IMR-90 (cell line): ENCODE data around the gene TRIM73. TPM values are rescaled to one million over a fixed set of nuclear protein-coding genes. Genes with fewer than 3 reads are reported as not detected.
"Not testable (repeated sequence)": the region's sequence is repeated elsewhere in the genome, so short reads cannot be mapped to it uniquely, and the experiment has no call there.

Experiments
- ATAC-seq: fragments of 200-7000 bp; cut with Tn5 transposase; 2 replicates; pipeline ENCODE4 v1.9.1; 2020; ENCODE audit warnings: low read depth, mild to moderate bottlenecking, moderate library complexity
- Bru-seq: library from RNA; stranded (reverse); fragments of 400-500 nt; gene quantifications from one replicate; lab custom pipeline; 2021; lab: Mats Ljungman, UMichigan
- BruChase-seq, 2 experiments: library from RNA; stranded (reverse); fragments of 400-500 nt; gene quantifications; one replicate each; lab custom pipeline; 2021; lab: Mats Ljungman, UMichigan
- BruUV-seq: library from RNA; stranded (reverse); fragments of 400-500 nt; replicated peaks from 2 replicates; lab custom pipeline; 2021; lab: Mats Ljungman, UMichigan
- CTCF ChIA-PET: fragments of 300-600 bp; formaldehyde crosslinking; extraction: SDS; loops from one replicate; lab custom pipeline; 2021; ENCODE audit warnings: antibody characterized with exemption; lab: Yijun Ruan, JAX
- POLR2A ChIA-PET: fragments of 300-600 bp; sonication (Branson Sonifier 250); formaldehyde crosslinking; loops from one replicate; lab custom pipeline; 2022; ENCODE audit warnings: antibody characterized with exemption; ENCODE audit not compliant: unreplicated experiment; lab: Charles Lee
- DNase-seq: peaks from one replicate; pipeline ENCODE4 v3.0.0; 2013
- H2AFZ ChIP-seq: replicated peaks from 2 replicates; pipeline ENCODE3; 2013; ENCODE audit warnings: low read length, mild to moderate bottlenecking; ENCODE audit not compliant: poor library complexity
- H2AK5ac ChIP-seq: 2 replicates; pipeline ENCODE4 v1.6.1; 2013; ENCODE audit warnings: low read depth, low read length, inconsistent platforms
- H2AK9ac ChIP-seq: replicated peaks from 2 replicates; pipeline ENCODE3; 2013; ENCODE audit warnings: mild to moderate bottlenecking, low read depth, low read length, moderate library complexity; ENCODE audit not compliant: poor library complexity
- H2BK120ac ChIP-seq: 2 replicates; pipeline ENCODE4 v1.6.1; 2013; ENCODE audit warnings: low read depth, low read length, inconsistent platforms
- H2BK15ac ChIP-seq: 3 replicates; pipeline ENCODE4 v1.6.1; 2013; ENCODE audit warnings: low read depth, low read length, inconsistent platforms
- H2BK20ac ChIP-seq: 2 replicates; pipeline ENCODE4 v1.6.1; 2013; ENCODE audit warnings: low read depth, mild to moderate bottlenecking, inconsistent platforms, low read length, moderate library complexity
- H2BK5ac ChIP-seq: 2 replicates; pipeline ENCODE4 v1.6.1; 2013; ENCODE audit warnings: mild to moderate bottlenecking, low read depth, low read length, inconsistent platforms; ENCODE audit not compliant: poor library complexity, severe bottlenecking
- H3K14ac ChIP-seq: replicated peaks from 2 replicates; pipeline ENCODE4 v1.6.1; 2013; ENCODE audit warnings: low read depth, low read length, inconsistent platforms
- H3K18ac ChIP-seq: 2 replicates; pipeline ENCODE4 v1.6.1; 2013; ENCODE audit warnings: low read depth, low read length, control low read depth
- H3K23ac ChIP-seq: 2 replicates; pipeline ENCODE4 v1.6.1; 2013; ENCODE audit warnings: low read depth, low read length, inconsistent platforms
- H3K27ac ChIP-seq: 2 replicates; pipeline ENCODE4 v1.5.1; 2013; ENCODE audit warnings: mild to moderate bottlenecking, control low read depth, low read length; ENCODE audit not compliant: insufficient read depth
- H3K27me3 ChIP-seq: 2 replicates; pipeline ENCODE4 v1.6.1; 2013; ENCODE audit warnings: low read length; ENCODE audit not compliant: control insufficient read depth, insufficient read depth
- H3K36me3 ChIP-seq: 2 replicates; pipeline ENCODE4 v1.6.1; 2013; ENCODE audit warnings: low read length, mixed read lengths; ENCODE audit not compliant: control insufficient read depth, insufficient read depth
- H3K4ac ChIP-seq: 2 replicates; pipeline ENCODE4 v1.6.1; 2013; ENCODE audit warnings: low read depth, low read length, inconsistent platforms
- H3K4me1 ChIP-seq: 2 replicates; pipeline ENCODE4 v1.6.1; 2013; ENCODE audit warnings: low read length, mixed read lengths; ENCODE audit not compliant: control insufficient read depth, insufficient read depth
- H3K4me2 ChIP-seq: 2 replicates; pipeline ENCODE4 v1.6.1; 2013; ENCODE audit warnings: low read depth, mild to moderate bottlenecking, control low read depth, low read length, moderate library complexity
- H3K4me3 ChIP-seq: 2 replicates; pipeline ENCODE4 v1.5.1; 2013; ENCODE audit warnings: low read depth, mild to moderate bottlenecking, control low read depth, low read length, moderate library complexity; ENCODE audit not compliant: insufficient read depth
- H3K56ac ChIP-seq: 2 replicates; pipeline ENCODE4 v1.6.1; 2013; ENCODE audit warnings: low read length, inconsistent platforms; ENCODE audit not compliant: insufficient read depth; ENCODE audit errors: extremely low read depth
- H3K79me1 ChIP-seq, 2 experiments: 2 replicates each; pipeline ENCODE4 v1.6.1; 2013; ENCODE audit warnings: low read length in 2 of 2, inconsistent platforms in 1 of 2, low read depth in 1 of 2
- H3K9ac ChIP-seq: 2 replicates; pipeline ENCODE4 v1.6.1; 2013; ENCODE audit warnings: low read depth, low read length, control low read depth
- H3K9me1 ChIP-seq: 2 replicates; pipeline ENCODE4 v1.6.1; 2013; ENCODE audit warnings: low read length, inconsistent platforms; ENCODE audit not compliant: insufficient read depth
- H3K9me3 ChIP-seq: 2 replicates; pipeline ENCODE4 v1.6.1; 2013; ENCODE audit warnings: low read length; ENCODE audit not compliant: control insufficient read depth, insufficient read depth
- H4K20me1 ChIP-seq: 2 replicates; pipeline ENCODE4 v1.6.1; 2013; ENCODE audit warnings: low read length, inconsistent platforms; ENCODE audit not compliant: insufficient read depth
- H4K5ac ChIP-seq: 2 replicates; pipeline ENCODE4 v1.6.1; 2013; ENCODE audit warnings: mild to moderate bottlenecking, low read depth, low read length, control low read depth
- H4K8ac ChIP-seq, 2 experiments: 2 replicates each; pipeline ENCODE4 v1.6.1; 2013; ENCODE audit warnings: low read depth in 2 of 2, low read length in 2 of 2, control low read depth in 1 of 2, inconsistent platforms in 1 of 2
- H4K91ac ChIP-seq: 2 replicates; pipeline ENCODE4 v1.6.1; 2013; ENCODE audit warnings: low read depth, low read length, inconsistent platforms; ENCODE audit not compliant: insufficient read depth
- WGBS, 2 experiments: methylation state at CpG; one replicate each; pipeline versions ENCODE4 v1.1.5 to v1.1.7; 2013; ENCODE audit warnings: missing lambda C conversion rate in 2 of 2; ENCODE audit not compliant: insufficient read length in 1 of 2; ENCODE audit errors: extremely low coverage in 2 of 2; 5-methylcytosine and 5-hydroxymethylcytosine counted together
- dilution Hi-C: fragments of 300-500 bp; cut with HindIII; formaldehyde crosslinking; loops from one replicate; pipeline ENCODE4 v1.14.3; 2018; ENCODE audit warnings: low sequenced_read_pairs; ENCODE audit not compliant: unreplicated experiment
- in situ Hi-C: fragments of 300-500 bp; cut with MboI; formaldehyde crosslinking; loops from 3 replicates; pipeline ENCODE4 v1.14.3; 2019; ENCODE audit warnings: low sequenced_read_pairs, inconsistent platforms, mixed read lengths
- intact Hi-C: fragments of 100-400 bp; cut with micrococcal nuclease; formaldehyde crosslinking; loops from 2 replicates; pipeline ENCODE4 v1.10.0; 2022
- long read RNA-seq: library from polyadenylated mRNA; unstranded; transcript quantifications from one replicate; pipeline ENCODE4 v2.0.0, GENCODE V29; 2021; ENCODE audit not compliant: unreplicated experiment
- polyA plus RNA-seq, 3 experiments: library from polyadenylated mRNA; depleted of rRNA; stranded (reverse); fragments of >200 nt; gene quantifications; 2 replicates each; pipeline ENCODE4 v1.2.3, GENCODE V29; 2012; ENCODE audit warnings: low replicate concordance in 1 of 3
- total RNA-seq: library from RNA; depleted of rRNA; stranded (reverse); fragments of >200 nt; gene quantifications from 2 replicates; pipeline ENCODE4 v1.2.3, GENCODE V29; 2012; rRNA removed

TRIM73 gene
- 0.18 and 0.28 TPM in 2 replicates for total RNA-seq
- 0.72 and 0.84 TPM in 2 replicates for polyA plus RNA-seq (2012; rRNA removed)
- polyA plus RNA-seq (2012; cell fraction: cytosol; rRNA removed) = 0.03 and 0.15 TPM in 2 replicates
- 8.0 and 10.1 TPM in 2 replicates for polyA plus RNA-seq (2012; cell fraction: nucleus; rRNA removed; ENCODE audit: low replicate concordance)
- percentile 40 among the genes with signal in this experiment for Bru-seq, nascent RNA
- percentile 62 among the genes with signal in this experiment for BruChase-seq, experiment 1, labeled RNA remaining after a 6-hour chase
- percentile 52 among the genes with signal in this experiment for BruChase-seq, experiment 2, labeled RNA remaining after a 2-hour chase
- long read RNA-seq, partial matches to known transcripts = 1 of 6 reads
- long read RNA-seq, other reads (novel, unspliced or antisense) = 4 of 6 reads

GRCh38 chr7:75395329-75395728, at the start of gene TRIM73:
Gene TRIM73 (plus strand): TSS chr7:75395629. CDS start chr7:75398934, 3,305 bp downstream.
- H4K8ac ChIP-seq, BruUV-seq, H3K27ac ChIP-seq, H3K56ac ChIP-seq, H3K4me3 ChIP-seq, H3K9me1 ChIP-seq, H2AK5ac ChIP-seq, intact Hi-C loops, H2BK20ac ChIP-seq, H4K5ac ChIP-seq, POLR2A ChIA-PET, in situ Hi-C loops, H3K14ac ChIP-seq, H2BK15ac ChIP-seq, H3K4ac ChIP-seq, H3K27me3 ChIP-seq, H2AFZ ChIP-seq, H3K36me3 ChIP-seq, CTCF ChIA-PET, H4K91ac ChIP-seq, dilution Hi-C loops, H4K20me1 ChIP-seq, H2BK5ac ChIP-seq, H3K18ac ChIP-seq, H3K79me1 ChIP-seq, H3K9ac ChIP-seq, H3K23ac ChIP-seq, H3K4me1 ChIP-seq, DNase-seq, H2AK9ac ChIP-seq, H3K4me2 ChIP-seq, H3K9me3 ChIP-seq, H2BK120ac ChIP-seq, ATAC-seq: not testable (repeated sequence)
- no CpG with 5 or more reads among the region's 34 CpGs for WGBS, 2 experiments

- H3K56ac ChIP-seq, H2BK15ac ChIP-seq, CTCF ChIA-PET, H4K20me1 ChIP-seq, H3K9me3 ChIP-seq, H2AK5ac ChIP-seq, H3K9me1 ChIP-seq, H2AK9ac ChIP-seq, H3K9ac ChIP-seq, DNase-seq, dilution Hi-C loops, H2BK20ac ChIP-seq, H3K4me1 ChIP-seq, H3K79me1 ChIP-seq, H2AFZ ChIP-seq, H3K36me3 ChIP-seq, H3K23ac ChIP-seq, H3K4me2 ChIP-seq, H2BK120ac ChIP-seq, H4K5ac ChIP-seq, H4K91ac ChIP-seq, H3K18ac ChIP-seq, H4K8ac ChIP-seq, H3K27me3 ChIP-seq, H3K4ac ChIP-seq, intact Hi-C loops, H3K14ac ChIP-seq, POLR2A ChIA-PET, in situ Hi-C loops, H2BK5ac ChIP-seq: not testable (repeated sequence)
- BruUV-seq = TSS peak; percentile 56
- H3K27ac ChIP-seq = peak overlapping the region; percentile 35; the same call in 1 of the 2 replicates
- WGBS, 2 experiments = no CpG with 5 or more reads among the region's 70 CpGs
- peak overlapping the region; percentile 50 for H3K4me3 ChIP-seq
- ATAC-seq = peak; percentile 90
Observed at GRCh38 chr7:75358671-75359541, 36.5 kb upstream of the TRIM73 start.
